Vagina (tissue), 2 donors: Measurements from ENCODE around the gene CCT4.
"Not testable (repeated sequence)": the region's sequence is repeated elsewhere in the genome, so short reads cannot be mapped to it uniquely, and the experiment has no call there.

Experiments used
- POLR2A ChIP-seq, 2 donors: fragments of 450-650 bp; IDR thresholded peaks; one replicate each; pipeline ENCODE4 v1.6.1; 2017; ENCODE audit warnings: antibody characterized with exemption in 2 of 2, mild to moderate bottlenecking in 2 of 2, moderate library complexity in 2 of 2
- POLR2AphosphoS5 ChIP-seq, 2 donors: sonication (generic); formaldehyde crosslinking; IDR thresholded peaks; one replicate each; pipeline ENCODE4 v1.9.0; 2017; ENCODE audit warnings: antibody characterized with exemption in 2 of 2, mild to moderate bottlenecking in 2 of 2, low read depth in 1 of 2; ENCODE audit not compliant: insufficient read depth in 1 of 2
- TF ChIP-seq, protein P1 (sequence below), 3 experiments: fragments of 450-650 bp in 2 of 3; fragments of 200-600 bp in 1 of 3; sonication (generic) in 1 of 3; IDR thresholded peaks; one replicate each; pipeline ENCODE4 v1.5.1; 2017 to 2019; ENCODE audit warnings: antibody characterized with exemption in 3 of 3, mild to moderate bottlenecking in 2 of 3, moderate library complexity in 2 of 3

DNA sequence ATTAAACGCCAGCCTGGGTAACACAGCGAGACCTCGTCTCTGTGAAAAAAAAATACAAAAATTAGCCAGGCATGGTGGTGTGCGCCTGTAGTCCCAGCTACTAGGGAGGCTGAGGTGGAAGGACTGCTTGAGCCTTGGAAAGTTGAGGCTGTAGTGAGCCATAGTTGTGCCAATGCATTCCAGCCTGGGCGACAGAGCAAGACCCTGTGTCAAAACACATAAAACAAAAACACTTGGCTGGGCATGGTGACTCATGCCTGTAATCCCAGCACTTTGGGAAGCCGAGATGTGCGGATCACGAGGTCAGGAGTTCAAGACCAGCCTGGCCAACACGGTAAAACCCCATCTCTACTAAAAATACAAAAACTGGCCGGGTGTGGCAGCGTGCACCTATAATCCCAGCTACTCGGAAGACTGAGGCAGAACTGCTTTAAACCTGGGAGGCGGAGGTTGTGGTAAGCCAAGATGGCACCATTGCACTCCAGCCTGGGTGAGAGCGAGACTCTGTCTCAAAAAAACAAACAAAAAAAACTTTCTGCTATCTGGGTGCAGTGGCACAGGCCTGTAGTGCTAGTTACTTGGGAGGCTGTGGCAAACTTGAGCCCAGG, 21.9 kb downstream of the CCT4 start:
- TF ChIP-seq POLR2A (IDR thresholded peaks at IDR 0.05); POLR2AphosphoS5 (IDR thresholded peaks at IDR 0.05; ENCODE audit: insufficient read depth in 1 of 2, low read depth in 1 of 2): not testable (repeated sequence)
- TF ChIP-seq, protein P1, sequence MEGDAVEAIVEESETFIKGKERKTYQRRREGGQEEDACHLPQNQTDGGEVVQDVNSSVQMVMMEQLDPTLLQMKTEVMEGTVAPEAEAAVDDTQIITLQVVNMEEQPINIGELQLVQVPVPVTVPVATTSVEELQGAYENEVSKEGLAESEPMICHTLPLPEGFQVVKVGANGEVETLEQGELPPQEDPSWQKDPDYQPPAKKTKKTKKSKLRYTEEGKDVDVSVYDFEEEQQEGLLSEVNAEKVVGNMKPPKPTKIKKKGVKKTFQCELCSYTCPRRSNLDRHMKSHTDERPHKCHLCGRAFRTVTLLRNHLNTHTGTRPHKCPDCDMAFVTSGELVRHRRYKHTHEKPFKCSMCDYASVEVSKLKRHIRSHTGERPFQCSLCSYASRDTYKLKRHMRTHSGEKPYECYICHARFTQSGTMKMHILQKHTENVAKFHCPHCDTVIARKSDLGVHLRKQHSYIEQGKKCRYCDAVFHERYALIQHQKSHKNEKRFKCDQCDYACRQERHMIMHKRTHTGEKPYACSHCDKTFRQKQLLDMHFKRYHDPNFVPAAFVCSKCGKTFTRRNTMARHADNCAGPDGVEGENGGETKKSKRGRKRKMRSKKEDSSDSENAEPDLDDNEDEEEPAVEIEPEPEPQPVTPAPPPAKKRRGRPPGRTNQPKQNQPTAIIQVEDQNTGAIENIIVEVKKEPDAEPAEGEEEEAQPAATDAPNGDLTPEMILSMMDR (IDR thresholded peaks at IDR 0.05): not testable (repeated sequence)
